HG02798 (cell line): ENCODE results near the gene AUTS2.

Source experiments
- ATAC-seq: cut with Tn5 transposase; IDR thresholded peaks from one replicate; pipeline ENCODE4 v1.9.1; 2021; ENCODE audit warnings: mild to moderate bottlenecking; ENCODE audit not compliant: unreplicated experiment, poor library complexity

The AUTS2 gene

GRCh38 chr7:70448312-70448906, 850.1 kb downstream of the AUTS2 start:
- ATAC-seq: no peak

DNA sequence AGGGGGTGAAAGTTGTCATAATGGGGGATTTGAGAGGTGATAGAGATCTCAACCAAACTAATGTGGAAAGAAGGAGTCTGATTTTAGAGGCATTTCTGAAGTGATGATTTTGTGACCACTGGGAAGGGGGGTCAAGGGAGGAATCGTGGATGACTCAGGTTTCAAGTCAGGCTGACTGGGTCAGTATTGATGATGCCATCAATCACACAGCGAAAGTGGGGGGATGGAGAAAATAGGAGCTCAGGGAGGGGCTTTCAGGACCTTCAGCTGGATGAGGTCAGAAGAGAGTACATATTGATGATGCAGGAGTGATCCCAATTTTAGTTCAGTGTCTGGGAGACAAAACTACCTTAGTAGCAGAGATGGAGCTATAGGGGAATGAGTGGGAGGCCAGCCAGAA, 852.5 kb downstream of the AUTS2 start:
- ATAC-seq: no peak

DNA sequence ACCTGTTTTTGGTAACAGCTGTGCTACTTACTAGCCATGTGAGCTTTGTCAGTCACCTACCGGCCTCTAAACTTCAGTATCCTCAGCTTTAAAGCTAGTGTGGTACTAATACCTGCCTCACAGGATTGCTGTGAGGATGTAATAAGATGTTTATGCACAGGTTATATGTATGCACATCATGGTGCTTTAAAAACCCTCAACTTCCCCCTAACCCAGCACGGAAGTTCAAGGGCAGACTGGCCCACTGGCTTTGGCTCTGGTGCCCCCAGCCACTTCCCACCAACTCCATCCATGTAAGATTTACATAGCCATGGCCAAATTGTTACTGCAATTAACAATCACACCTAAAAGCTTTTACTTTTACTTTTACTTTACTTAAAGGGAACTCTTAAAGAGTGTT, 857.6 kb downstream of the AUTS2 start:
- no peak for ATAC-seq

GRCh38 chr7:70456719-70457118, 858.4 kb downstream of the AUTS2 start:
- ATAC-seq: peak; percentile 45

DNA sequence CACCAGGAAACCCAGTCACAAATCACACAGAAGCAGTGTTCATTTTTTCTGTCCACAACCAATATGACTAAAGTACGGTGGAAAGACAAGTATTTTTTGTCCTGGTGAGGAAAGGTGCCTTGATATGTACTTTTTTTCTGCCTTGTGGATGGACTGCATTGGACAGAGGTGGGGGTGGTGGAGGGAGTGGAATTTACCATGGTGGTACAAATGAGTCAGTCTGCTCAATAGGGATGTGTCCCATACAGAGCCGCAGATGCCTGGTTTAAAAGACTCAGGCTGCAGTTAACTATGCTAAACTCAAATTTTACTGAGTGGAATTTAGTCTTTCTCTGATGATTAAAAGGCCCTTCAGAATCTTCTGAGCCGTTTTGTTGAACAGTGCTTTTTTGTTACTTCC, 859.2 kb downstream of the AUTS2 start:
- no peak for ATAC-seq

- ATAC-seq: no peak
Observed at GRCh38 chr7:70457883-70458680, 859.8 kb downstream of the AUTS2 start.

DNA sequence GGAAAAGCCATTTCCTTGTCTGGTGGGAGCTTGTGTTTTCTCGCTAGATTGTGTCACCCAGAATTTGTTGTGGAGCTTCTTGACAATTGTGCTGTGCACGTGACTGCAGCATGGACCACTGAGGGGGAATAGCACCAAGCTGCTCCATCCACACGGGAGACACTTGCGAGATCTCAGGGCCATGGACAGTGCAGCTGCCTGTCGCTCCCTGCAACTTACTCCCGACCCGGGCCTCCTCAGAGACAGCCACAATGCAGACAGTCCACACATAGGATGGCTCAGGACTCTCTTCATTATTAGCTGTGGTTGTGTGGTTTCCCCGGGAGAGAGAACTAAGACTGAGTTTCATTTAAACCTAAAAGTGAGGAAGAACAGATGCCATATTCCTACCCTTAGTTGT, 860.5 kb downstream of the AUTS2 start:
- ATAC-seq: no peak

- ATAC-seq: no peak
Observed at GRCh38 chr7:70459546-70459945, 861.3 kb downstream of the AUTS2 start.

DNA sequence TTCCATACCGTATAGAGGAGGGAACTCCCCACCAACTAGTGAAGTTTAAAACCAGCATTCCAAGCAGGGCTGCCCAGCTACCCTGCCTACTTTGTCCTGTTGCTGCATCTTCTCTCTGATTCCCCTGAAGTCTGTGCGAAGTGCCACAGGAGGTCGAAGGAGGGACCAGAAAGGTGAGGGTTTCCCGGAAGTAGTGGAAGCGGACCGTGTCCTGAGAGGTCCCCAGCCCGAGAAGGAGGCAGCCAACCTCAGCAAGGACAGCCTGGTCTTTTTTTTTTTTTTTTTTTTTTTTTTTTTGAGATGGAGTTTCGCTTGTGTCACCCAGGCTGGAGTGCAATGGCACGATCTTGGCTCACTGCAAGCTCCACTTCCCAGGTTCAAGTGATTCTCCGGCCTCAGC, 861.8 kb downstream of the AUTS2 start:
- no peak for ATAC-seq

- ATAC-seq: no peak
Observed at GRCh38 chr7:70460562-70460961, 862.3 kb downstream of the AUTS2 start.

- ATAC-seq: no peak
Observed at GRCh38 chr7:70463352-70463938, 865.2 kb downstream of the AUTS2 start.

DNA sequence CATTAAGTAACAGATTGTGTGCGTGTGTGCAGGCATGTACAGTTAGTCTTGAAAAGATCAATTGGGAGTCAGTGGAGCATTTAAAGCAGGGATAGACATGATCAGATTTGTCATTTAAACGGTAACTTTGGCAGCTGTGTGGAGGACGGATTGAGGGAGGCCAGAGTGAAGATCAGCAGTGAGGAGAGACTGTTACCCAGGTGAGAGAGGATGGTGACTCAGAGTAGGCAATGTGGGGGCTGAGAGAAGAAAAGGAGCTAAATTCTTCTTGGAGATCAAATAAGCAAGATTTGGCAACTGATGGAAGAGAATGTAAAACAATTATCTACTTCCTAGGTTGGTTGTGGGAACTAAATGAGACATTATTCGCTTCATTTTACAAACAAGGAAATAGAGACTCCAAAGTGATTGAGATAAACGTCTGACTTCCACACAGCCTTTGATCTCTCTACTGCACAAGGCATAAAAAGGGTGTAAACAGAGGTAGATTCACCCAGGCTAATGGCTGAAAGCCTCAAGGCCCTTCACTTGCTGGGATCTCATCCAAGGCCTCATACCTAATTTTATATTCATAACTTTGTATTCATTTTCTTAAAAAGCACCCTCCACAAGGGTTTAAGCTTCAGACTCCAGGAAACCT, 868.6 kb downstream of the AUTS2 start:
- no peak for ATAC-seq

DNA sequence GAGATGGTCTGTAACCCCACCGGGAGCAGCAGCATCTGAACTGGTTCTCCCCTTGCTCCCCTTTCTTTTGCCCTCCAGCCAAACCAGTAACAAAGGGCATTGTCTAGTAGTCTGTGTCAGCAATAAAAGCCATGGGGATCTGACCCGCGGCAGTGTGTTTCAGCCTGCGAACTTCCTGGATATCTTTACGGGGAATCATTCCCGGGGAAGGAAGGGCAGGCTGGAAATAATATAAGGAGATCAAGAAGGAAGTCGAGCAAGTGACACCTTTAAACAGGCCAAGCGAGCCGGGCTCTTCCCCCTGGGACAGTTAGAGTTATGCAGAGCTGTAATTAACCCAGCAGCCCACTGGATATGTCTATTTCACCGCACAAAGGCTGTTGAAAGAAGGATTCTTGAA, 872.5 kb downstream of the AUTS2 start:
- ATAC-seq: no peak

DNA sequence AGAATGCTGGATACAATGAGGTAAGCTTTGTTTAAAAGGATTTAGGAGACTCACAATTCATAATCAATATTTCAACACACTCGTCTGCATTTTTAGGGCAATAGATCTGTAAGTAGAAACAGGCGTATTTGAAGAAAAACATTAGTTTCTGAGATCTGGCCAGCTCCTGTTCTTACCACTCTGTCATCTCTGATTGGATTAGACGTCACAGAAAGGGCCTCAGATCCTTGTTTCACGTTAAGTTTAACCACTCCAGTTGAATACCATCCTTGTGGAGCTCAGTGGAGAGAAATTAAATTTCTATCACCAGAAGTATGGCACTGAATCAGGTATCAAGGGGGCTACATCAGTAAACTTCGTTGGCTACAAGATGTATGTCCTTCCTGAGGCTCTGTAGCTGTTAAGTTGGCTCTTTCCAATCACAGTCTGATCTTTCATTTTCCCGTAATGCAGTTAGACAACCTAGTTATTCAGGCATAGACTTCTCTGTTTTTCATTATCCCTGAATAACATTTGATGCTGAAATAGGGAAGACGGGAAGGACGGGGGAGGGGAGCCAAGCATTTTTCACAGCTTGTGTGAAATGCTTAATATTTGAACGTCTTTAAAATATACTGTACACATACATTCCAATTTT, 874.4 kb downstream of the AUTS2 start:
- ATAC-seq: no peak

GRCh38 chr7:70474639-70475234, 876.5 kb downstream of the AUTS2 start:
- no peak for ATAC-seq

GRCh38 chr7:70477036-70478010, 879.0 kb downstream of the AUTS2 start:
- ATAC-seq: no peak

DNA sequence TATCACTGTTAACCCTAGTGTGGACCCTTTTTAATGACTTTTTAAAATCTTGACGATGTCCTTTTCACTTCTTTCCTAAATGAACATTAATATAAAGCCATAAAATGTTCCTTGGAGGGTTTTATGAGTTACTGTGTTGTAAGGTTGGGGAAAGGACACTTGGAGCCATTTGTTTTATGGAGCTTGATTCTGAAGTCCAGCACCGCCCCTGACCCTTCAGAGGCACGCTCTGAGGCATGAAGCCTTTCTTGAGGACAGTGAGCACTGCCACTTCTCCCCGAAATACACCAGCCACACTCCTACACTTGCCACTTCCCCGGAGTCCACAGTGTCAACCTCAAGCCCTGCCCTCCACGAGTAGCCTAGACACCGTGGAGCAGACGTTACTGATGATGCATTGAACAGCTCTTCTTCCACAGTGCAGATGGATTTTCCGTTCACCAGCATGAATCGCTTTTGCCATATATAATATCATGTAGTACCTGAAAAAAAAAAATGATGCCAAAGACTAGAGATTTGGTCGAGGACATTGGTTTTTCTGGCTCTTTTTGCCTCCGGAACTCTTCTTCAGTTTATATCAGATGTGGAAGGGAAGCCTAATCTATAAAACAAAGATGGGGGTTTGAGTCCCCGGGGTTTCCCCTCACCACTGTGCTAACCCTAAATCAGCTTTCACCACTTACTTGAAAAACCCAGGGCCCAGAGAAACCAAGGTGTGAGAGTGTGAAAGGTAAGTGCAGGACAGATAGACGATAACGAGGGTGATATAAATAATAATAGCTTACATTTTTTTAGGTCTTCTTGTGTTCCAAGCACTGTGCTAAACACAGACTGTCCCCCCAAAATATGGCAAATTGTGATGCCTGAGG, 881.1 kb downstream of the AUTS2 start:
- ATAC-seq: no peak

DNA sequence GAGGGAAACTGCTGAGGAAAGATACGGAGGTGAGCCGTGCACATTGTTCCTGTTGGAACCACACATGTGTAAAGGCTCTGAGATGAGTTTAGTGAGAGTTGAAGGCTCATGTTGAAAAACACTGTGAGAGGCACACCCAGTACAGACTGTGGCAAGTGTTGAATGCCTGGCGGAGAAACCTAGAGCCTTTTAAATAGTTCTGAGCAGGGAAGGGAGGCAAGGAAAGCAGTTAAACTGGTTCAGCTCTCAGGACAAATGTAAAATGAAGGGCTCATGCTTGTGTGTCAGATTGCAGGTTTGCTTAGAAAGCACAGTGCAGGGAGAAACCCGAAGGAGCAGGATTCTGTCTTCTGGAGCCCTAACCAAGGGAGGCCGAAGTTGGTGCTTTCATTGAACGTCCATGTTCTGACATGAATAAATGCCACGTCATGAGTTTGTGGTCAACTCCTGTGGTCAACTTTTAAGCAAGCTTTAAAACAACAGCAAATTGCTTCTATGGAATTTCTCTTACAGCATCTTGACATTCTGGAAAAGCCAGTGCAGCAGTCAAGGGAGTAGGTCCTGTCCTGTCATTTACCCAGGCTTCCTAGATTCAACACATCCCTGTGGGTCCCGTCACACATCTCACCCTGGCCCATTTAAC, 882.8 kb downstream of the AUTS2 start:
- ATAC-seq: no peak
